ENCODE results near the gene OR5K4. TPM values are rescaled to one million over a fixed set of nuclear protein-coding genes. Genes with fewer than 3 reads are reported as not detected.

The OR5K4 gene
- total and polyA plus RNA-seq, 9 of the 15 experiments (the other 6 are each of a cell fraction or from before 2014, with no cell fraction given) = not detected

GRCh38 chr3:98341758-98342157 lies 11.9 kb upstream of the OR5K4 start:
- FAIRE-seq (no peak), ATAC-seq (no peak), DNase-seq (ENCODE audit: extremely low read depth in 1 of 4, low spot score in 3 of 4) (no peak)
- no peak overlapping the region for H3K27ac ChIP-seq (ENCODE audit: extremely low read depth, low read depth, low read length)
- H4K20me1 ChIP-seq (replicated peaks; ENCODE audit: control insufficient read depth, insufficient read depth, low read length) = no peaks in the 10 kb centered on the region
- no peak overlapping the region for H3K4me3 ChIP-seq
- no peaks in the 10 kb centered on the region for H3K27me3 ChIP-seq (ENCODE audit: control insufficient read depth in 2 of 2, insufficient read depth in 2 of 2, low read length in 2 of 2)
- H3K9me1 ChIP-seq (ENCODE audit: control insufficient read depth, insufficient read depth, low read length) = no peaks in the 10 kb centered on the region
- no peak overlapping the region for H3K9ac ChIP-seq (ENCODE audit: insufficient read depth in 1 of 2, low read depth in 2 of 2, low read length in 2 of 2)
- in situ Hi-C loops (cut with MboI) (no loop called here), intact Hi-C loops (cut with micrococcal nuclease) (loop anchor here (10.0 kb wide), 1 partner anchor 233 kb away; no protein-coding TSS in a partner anchor)
- no peak overlapping the region for H2AFZ ChIP-seq (ENCODE audit: low read depth, low read length)
- H3K36me3 ChIP-seq (ENCODE audit: control insufficient read depth, insufficient read depth, low read length) = no peaks in the 10 kb centered on the region
- WGBS (ENCODE audit: insufficient coverage, low coverage, missing lambda C conversion rate) = 0% methylated on average over 6 of the region's 6 CpGs
- no peaks in the 10 kb centered on the region for H3K79me2 ChIP-seq (ENCODE audit: control insufficient read depth, insufficient read depth, low read length)
- no peaks in the 10 kb centered on the region for H3K4me1 ChIP-seq (replicated peaks in 1 of 2; ENCODE audit: control insufficient read depth in 2 of 2, insufficient read depth in 2 of 2, low read length in 2 of 2)
- CTCF ChIA-PET (ENCODE audit: low intra/inter-chr PET ratio) = no interaction called here
- H3K4me2 ChIP-seq (ENCODE audit: insufficient read depth, low read length) = no peak overlapping the region
- peak; percentile 86 for TF ChIP-seq TFE3 (CRISPR knock-in tag; IDR thresholded peaks at IDR 0.05)
- no peak for TF ChIP-seq SRSF1 (IDR thresholded peaks at IDR 0.05; ENCODE audit: low read depth, low read length)
- TF ChIP-seq KAT2B (IDR thresholded peaks at IDR 0.05; ENCODE audit: low read depth, low read length) = no peak
- no peak for TF ChIP-seq ZNF589 (CRISPR knock-in tag; IDR thresholded peaks at IDR 0.05; ENCODE audit: low read depth)
- TF ChIP-seq ZNF318 (IDR thresholded peaks at IDR 0.05; ENCODE audit: borderline replicate concordance in 1 of 2, low read depth in 1 of 2) = no peak
- POLR2A ChIA-PET = no interaction called here
- H3K9me3 ChIP-seq (replicated peaks; ENCODE audit: control insufficient read depth, insufficient read depth, low read depth, low read length) = no peaks in the 10 kb centered on the region
- no TSS peak for BruUV-seq (replicated peaks)

All from K562 (cell line).